Activated CD8-positive, alpha-beta memory T cell treated with anti-CD3 and anti-CD28 coated beads, Interleukin-2, amount 50 U/mL, for 48 hours (primary cell): ENCODE results near the gene N4BP2.
A peak's percentile ranks its signal among the peaks of the same experiment; 100 is the strongest.
"Not testable (repeated sequence)": the region's sequence is repeated elsewhere in the genome, so short reads cannot be mapped to it uniquely, and the experiment has no call there.

Source experiments
- DNase-seq: peaks from one replicate; pipeline ENCODE4 v3.0.0-alpha.2; 2020

Gene N4BP2

GRCh38 chr4:40056716-40057585, at the start of gene N4BP2:
TSS of gene N4BP2 (plus strand) at chr4:40056850. CDS start at chr4:40097341, 40,491 bp downstream.
- DNase-seq: peak; percentile 87

- DNase-seq: no peak
Measured at GRCh38 chr4:40016007-40016406, 40.6 kb upstream of the N4BP2 start.

- DNase-seq: no peak
Measured at GRCh38 chr4:40020221-40020620, 36.4 kb upstream of the N4BP2 start.

GRCh38 chr4:40021116-40021515, 35.5 kb upstream of the N4BP2 start:
- not testable (repeated sequence) for DNase-seq

GRCh38 chr4:40024049-40024448, 32.6 kb upstream of the N4BP2 start:
- not testable (repeated sequence) for DNase-seq

GRCh38 chr4:40032785-40033184, 23.9 kb upstream of the N4BP2 start:
- no peak for DNase-seq

- DNase-seq: no peak
Measured at GRCh38 chr4:40033613-40034012, 23.0 kb upstream of the N4BP2 start.

GRCh38 chr4:40038977-40039376, 17.7 kb upstream of the N4BP2 start:
- DNase-seq: no peak

- no peak for DNase-seq
Measured at GRCh38 chr4:40040908-40041307, 15.7 kb upstream of the N4BP2 start.

GRCh38 chr4:40043786-40044185, 12.9 kb upstream of the N4BP2 start:
- DNase-seq: no peak

GRCh38 chr4:40046311-40046980, 10.2 kb upstream of the N4BP2 start:
- DNase-seq: no peak

- no peak for DNase-seq
Measured at GRCh38 chr4:40053161-40053560, 3.5 kb upstream of the N4BP2 start.

- DNase-seq: peak; percentile 74
Measured at GRCh38 chr4:40055511-40055862, 1.2 kb upstream of the N4BP2 start.

GRCh38 chr4:40055863-40056715, 561 bp upstream of the N4BP2 start:
- DNase-seq: peak; percentile 85

- peak; percentile 73 for DNase-seq
Measured at GRCh38 chr4:40057586-40058091, 989 bp downstream of the N4BP2 start.

GRCh38 chr4:40058121-40058520, 1.5 kb downstream of the N4BP2 start:
- DNase-seq: peak; percentile 44

GRCh38 chr4:40058854-40059253, 2.2 kb downstream of the N4BP2 start:
- DNase-seq: no peak

GRCh38 chr4:40059362-40059761, 2.7 kb downstream of the N4BP2 start:
- no peak for DNase-seq

GRCh38 chr4:40065010-40065409, 8.4 kb downstream of the N4BP2 start:
- peak; percentile 17 for DNase-seq

GRCh38 chr4:40066651-40067050, 10.0 kb downstream of the N4BP2 start:
- DNase-seq: no peak

GRCh38 chr4:40070387-40070786, 13.7 kb downstream of the N4BP2 start:
- peak; percentile 22 for DNase-seq

- no peak for DNase-seq
Measured at GRCh38 chr4:40086421-40086820, 29.8 kb downstream of the N4BP2 start.

GRCh38 chr4:40087799-40088366, 31.2 kb downstream of the N4BP2 start:
- no peak for DNase-seq
